Activated CD8-positive, alpha-beta memory T cell treated with anti-CD3 and anti-CD28 coated beads, Interleukin-2, amount 10 ng/mL, durations not matched to agents 7 days and 5 days (primary cell): ENCODE measurements around the gene LOXL4. TPM values are rescaled to one million over a fixed set of nuclear protein-coding genes. Genes with fewer than 3 reads are reported as not detected.

Experiments
- ATAC-seq: fragments of 150-1000 bp; cut with Tn5 transposase; one replicate; pipeline ENCODE4 v1.10.0; 2021; ENCODE audit warnings: moderate library complexity
- CTCF ChIA-PET: fragments of 350-600 bp; sonication (Branson Sonifier 250); formaldehyde crosslinking; loops from one replicate; lab custom pipeline; 2021; ENCODE audit warnings: antibody characterized with exemption; lab: Charles Lee
- DNase-seq: peaks from one replicate; pipeline ENCODE4 v3.0.0-alpha.2; 2020
- H3K27ac Mint-ChIP-seq: one replicate; pipeline ENCODE4 v1.8.0; 2021; ENCODE audit warnings: mild to moderate bottlenecking, mixed read lengths
- H3K27me3 Mint-ChIP-seq: one replicate; pipeline ENCODE4 v1.8.0; 2021; ENCODE audit warnings: mixed read lengths
- H3K36me3 Mint-ChIP-seq: one replicate; pipeline ENCODE4 v1.8.0; 2021; ENCODE audit warnings: mild to moderate bottlenecking, mixed read lengths
- H3K4me1 Mint-ChIP-seq: one replicate; pipeline ENCODE4 v1.8.0; 2021; ENCODE audit warnings: mixed read lengths
- H3K4me3 Mint-ChIP-seq: one replicate; pipeline ENCODE4 v1.8.0; 2021; ENCODE audit warnings: mild to moderate bottlenecking, moderate library complexity, mixed read lengths
- H3K9me3 Mint-ChIP-seq: one replicate; pipeline ENCODE4 v1.8.0; 2022; ENCODE audit warnings: low read depth, mixed read lengths
- total RNA-seq, 2 experiments: library from RNA; stranded (reverse); gene quantifications; one replicate each; pipeline ENCODE4 v1.2.3, GENCODE V29; 2021

Gene LOXL4
- total RNA-seq, 2 experiments from 2014 or later = not detected

DNA sequence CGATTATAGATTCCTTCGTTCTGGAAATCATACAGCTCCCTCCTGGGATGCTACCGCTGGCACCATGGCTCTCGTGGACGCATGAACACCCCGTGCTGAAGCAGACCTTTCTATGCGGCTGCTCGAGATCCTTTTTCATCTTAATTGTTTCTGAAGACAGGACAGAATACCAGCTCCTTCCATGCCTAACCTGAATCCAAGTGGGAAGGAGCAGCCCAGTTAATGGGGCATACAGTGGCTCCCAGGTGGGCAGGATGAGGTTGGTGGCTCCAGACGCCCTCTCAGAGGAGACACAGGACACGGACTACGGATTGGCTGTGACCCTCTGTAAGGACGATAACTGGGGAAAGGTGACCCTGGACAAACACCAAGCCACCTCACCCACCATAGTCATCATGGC is 18.4 kb upstream of the LOXL4 start:
- Mint-ChIP-seq H3K9me3 (no peaks in the 10 kb centered on the region), H3K4me1 (no peaks in the 10 kb centered on the region), H3K27me3 (peaks cover 17% of the 10 kb centered on the region), H3K36me3 (no peaks in the 10 kb centered on the region), H3K27ac (no peak overlapping the region), H3K4me3 (no peak overlapping the region)
- DNase-seq (no peak), ATAC-seq (no peak)
- CTCF ChIA-PET = no interaction called here

DNA sequence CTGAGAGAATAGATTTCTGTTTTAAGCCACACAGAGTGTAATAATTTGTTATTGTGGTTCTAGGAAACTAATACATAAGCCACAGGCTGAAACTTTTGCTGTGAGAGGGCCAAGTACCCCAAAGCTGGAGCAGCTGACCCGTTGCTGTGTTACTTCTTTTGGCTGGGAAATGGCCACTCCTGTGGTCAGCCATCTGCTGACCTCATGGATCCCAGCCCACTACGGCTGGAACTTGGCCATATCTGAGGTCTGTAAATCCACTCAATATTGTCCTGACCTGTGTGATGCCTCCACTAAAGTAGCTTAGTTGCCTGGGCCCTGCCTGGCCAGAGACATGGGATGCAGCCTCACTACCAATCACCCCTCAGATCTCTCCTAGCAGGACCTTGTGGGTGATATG is 17.4 kb upstream of the LOXL4 start:
- ATAC-seq = no peak
- DNase-seq = no peak
- CTCF ChIA-PET = no interaction called here
- Mint-ChIP-seq H3K4me1 (no peaks in the 10 kb centered on the region), H3K27ac (no peak overlapping the region), H3K4me3 (no peak overlapping the region), H3K27me3 (peaks cover 21% of the 10 kb centered on the region), H3K36me3 (no peaks in the 10 kb centered on the region), H3K9me3 (no peaks in the 10 kb centered on the region)

- Mint-ChIP-seq H3K4me3 (no peak overlapping the region), H3K27me3 (peaks cover 32% of the 10 kb centered on the region), H3K4me1 (no peaks in the 10 kb centered on the region), H3K36me3 (no peaks in the 10 kb centered on the region), H3K27ac (no peak overlapping the region), H3K9me3 (no peaks in the 10 kb centered on the region)
- CTCF ChIA-PET = no interaction called here
- DNase-seq (no peak), ATAC-seq (no peak)
These were observed 8.3 kb upstream of the LOXL4 start for GRCh38 chr10:98276311-98276710.

GRCh38 chr10:98274562-98274961 is 6.6 kb upstream of the LOXL4 start:
- H3K4me3 Mint-ChIP-seq = no peak overlapping the region

GRCh38 chr10:98273057-98273850 is 5.3 kb upstream of the LOXL4 start:
- Mint-ChIP-seq H3K9me3 (no peaks in the 10 kb centered on the region), H3K4me1 (no peaks in the 10 kb centered on the region), H3K27ac (no peak overlapping the region), H3K4me3 (no peak overlapping the region), H3K27me3 (peaks cover 31% of the 10 kb centered on the region), H3K36me3 (no peaks in the 10 kb centered on the region)
- ATAC-seq = no peak
- CTCF ChIA-PET = interaction anchor here (0.5 kb wide), 1 partner anchor 36 kb away, joined by 3 read pairs; no protein-coding TSS in a partner anchor
- no peak for DNase-seq

More at GRCh38 chr10:98274562-98274961, 6.6 kb upstream of the LOXL4 start:
- DNase-seq (peak; percentile 18), ATAC-seq (no peak)
- H3K27me3 Mint-ChIP-seq = peaks cover 27% of the 10 kb centered on the region
- H3K27ac Mint-ChIP-seq = no peak overlapping the region
- no peaks in the 10 kb centered on the region for H3K4me1 Mint-ChIP-seq
- no peaks in the 10 kb centered on the region for H3K9me3 Mint-ChIP-seq
- CTCF ChIA-PET = no interaction called here
- H3K36me3 Mint-ChIP-seq = no peaks in the 10 kb centered on the region

DNA sequence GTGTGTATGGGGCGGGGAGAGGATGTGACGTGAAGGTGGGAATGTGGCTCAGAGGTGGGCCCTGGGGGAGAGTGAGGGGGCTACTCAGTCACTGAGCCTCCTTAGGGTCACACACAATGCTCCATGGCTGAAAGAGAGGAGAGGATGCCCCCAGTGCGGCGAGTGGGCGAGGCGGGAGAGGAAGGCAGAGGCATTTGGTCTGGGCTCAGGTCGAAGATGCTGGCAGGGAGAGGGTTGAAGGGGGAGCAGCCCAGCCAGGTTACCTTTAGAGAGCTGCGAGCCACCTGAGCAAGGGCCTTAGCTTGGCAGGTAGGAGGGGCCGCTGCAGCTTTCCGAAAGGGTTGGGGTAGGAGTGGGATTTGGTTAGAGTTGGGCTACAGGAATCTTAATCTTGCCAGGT is 4.7 kb upstream of the LOXL4 start:
- ATAC-seq (no peak), DNase-seq (no peak)
- Mint-ChIP-seq H3K4me3 (no peak overlapping the region), H3K27ac (no peak overlapping the region), H3K36me3 (no peaks in the 10 kb centered on the region), H3K27me3 (peaks cover 31% of the 10 kb centered on the region), H3K9me3 (no peaks in the 10 kb centered on the region), H3K4me1 (no peaks in the 10 kb centered on the region)
- CTCF ChIA-PET = no interaction called here

DNA sequence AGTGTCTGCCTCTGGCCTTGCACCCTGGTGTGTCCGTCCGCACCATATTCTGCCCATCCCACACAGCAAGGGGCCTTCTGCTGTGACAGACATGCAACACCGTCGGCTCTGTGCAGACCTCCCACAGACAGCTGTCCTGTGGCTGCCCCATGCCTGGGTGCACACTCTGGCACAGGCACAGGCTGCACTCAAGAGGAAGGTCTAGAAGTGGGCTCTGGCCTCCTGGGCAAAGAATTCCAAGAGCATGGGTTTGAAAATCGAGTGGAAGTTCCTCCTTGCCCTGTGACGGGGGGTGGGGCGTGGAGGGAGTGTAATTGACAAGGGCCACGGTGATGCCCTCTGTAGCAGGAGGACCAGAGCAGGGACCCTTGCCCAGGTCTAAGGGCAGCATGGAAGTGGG is 4.3 kb upstream of the LOXL4 start:
- Mint-ChIP-seq H3K4me3 (no peak overlapping the region), H3K27me3 (peaks cover 35% of the 10 kb centered on the region), H3K27ac (no peak overlapping the region), H3K9me3 (no peaks in the 10 kb centered on the region), H3K4me1 (no peaks in the 10 kb centered on the region), H3K36me3 (no peaks in the 10 kb centered on the region)
- CTCF ChIA-PET = no interaction called here
- DNase-seq (no peak), ATAC-seq (no peak)

GRCh38 chr10:98270786-98271185 is 2.8 kb upstream of the LOXL4 start:
- Mint-ChIP-seq H3K4me3 (no peak overlapping the region), H3K27ac (no peak overlapping the region), H3K9me3 (no peaks in the 10 kb centered on the region), H3K4me1 (no peaks in the 10 kb centered on the region), H3K36me3 (no peaks in the 10 kb centered on the region), H3K27me3 (peaks cover 43% of the 10 kb centered on the region)
- CTCF ChIA-PET = no interaction called here
- DNase-seq (peak; percentile 38), ATAC-seq (no peak)

DNA sequence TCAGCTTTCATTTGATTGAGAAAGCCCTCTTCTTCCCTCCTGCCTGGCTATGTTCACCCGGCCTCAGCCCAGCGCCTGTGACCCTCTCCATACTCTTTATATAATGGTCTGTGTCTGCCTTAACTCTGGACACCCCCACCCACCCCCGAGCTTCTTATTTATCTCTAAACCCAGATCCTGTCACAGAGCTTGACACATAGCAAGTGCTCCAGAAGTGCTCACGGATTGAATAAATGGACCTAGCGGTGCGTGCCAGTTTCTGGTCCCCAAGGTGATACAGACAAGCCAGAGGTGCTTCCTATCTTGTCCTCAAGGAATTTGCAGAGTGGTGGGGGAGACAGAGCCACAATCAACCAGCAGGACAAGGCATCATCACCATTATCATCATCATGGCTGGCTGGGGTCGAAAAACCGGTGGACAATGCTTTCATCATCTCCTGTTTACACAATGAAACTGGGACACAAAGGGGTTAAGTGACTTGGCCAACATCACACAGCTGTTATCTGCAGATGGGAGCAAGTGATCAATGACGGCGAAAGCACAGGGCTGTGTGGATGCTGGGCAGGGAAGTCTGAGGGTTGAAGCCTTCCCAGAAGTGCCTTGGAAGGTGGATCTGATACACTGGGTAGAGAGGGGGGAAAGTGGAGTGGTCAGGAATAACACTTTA is 2.2 kb upstream of the LOXL4 start:
- DNase-seq (no peak), ATAC-seq (no peak)
- Mint-ChIP-seq H3K27me3 (peaks cover 43% of the 10 kb centered on the region), H3K36me3 (no peaks in the 10 kb centered on the region), H3K27ac (no peak overlapping the region), H3K4me3 (no peak overlapping the region), H3K4me1 (no peaks in the 10 kb centered on the region), H3K9me3 (no peaks in the 10 kb centered on the region)
- CTCF ChIA-PET = no interaction called here

- Mint-ChIP-seq H3K36me3 (no peaks in the 10 kb centered on the region), H3K9me3 (no peaks in the 10 kb centered on the region), H3K27me3 (peaks cover 41% of the 10 kb centered on the region)
These were observed 1.5 kb upstream of the LOXL4 start for GRCh38 chr10:98269435-98269912.

DNA sequence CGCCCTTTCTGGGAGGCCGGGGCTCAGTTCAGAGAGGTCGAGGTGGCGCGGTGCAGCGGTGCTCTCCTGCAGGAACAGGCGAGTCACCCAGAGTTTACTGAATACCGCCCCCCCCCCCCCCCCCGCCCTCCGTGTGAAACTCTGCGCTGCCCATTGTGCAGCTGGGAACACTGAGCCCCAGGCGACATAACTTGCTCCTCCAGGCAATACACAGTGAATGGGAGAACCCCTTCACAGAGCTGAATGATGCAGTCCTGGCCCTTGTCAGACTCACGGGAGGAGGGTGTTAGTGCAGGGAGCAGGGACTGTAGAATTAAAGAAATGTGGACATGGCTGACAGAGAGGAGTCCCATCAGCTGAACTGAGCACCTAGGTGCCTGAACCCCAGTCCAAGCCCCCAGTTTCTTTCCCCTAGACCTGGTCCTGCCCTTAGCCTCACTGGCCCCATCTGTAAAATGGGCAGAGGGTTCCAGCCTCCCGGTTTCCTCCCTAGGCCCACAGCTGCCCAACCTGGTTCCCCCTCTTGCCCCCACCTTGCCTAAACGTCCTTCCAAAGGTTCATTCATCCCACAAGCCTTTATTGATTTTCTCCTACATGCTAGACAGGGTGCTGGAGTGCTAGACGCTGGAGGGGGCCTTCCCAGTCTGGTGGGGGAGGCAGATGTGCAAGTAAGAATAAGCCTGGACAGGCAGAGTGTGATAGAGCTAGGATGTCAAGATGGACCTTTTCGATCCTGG is 869 bp upstream of the LOXL4 start:
- DNase-seq (peak; percentile 38), ATAC-seq (no peak)
- H3K9me3 Mint-ChIP-seq = no peaks in the 10 kb centered on the region
- H3K27ac Mint-ChIP-seq = no peak overlapping the region
- CTCF ChIA-PET = interaction anchor here (0.6 kb wide), 1 partner anchor 511 kb away, joined by 3 read pairs; no protein-coding TSS in a partner anchor
- peaks cover 39% of the 10 kb centered on the region for H3K27me3 Mint-ChIP-seq
- peak overlapping the region; percentile 19 for H3K4me3 Mint-ChIP-seq
- no peaks in the 10 kb centered on the region for H3K4me1 Mint-ChIP-seq
- no peaks in the 10 kb centered on the region for H3K36me3 Mint-ChIP-seq

More at GRCh38 chr10:98269435-98269912, 1.5 kb upstream of the LOXL4 start:
- Mint-ChIP-seq H3K27ac (no peak overlapping the region), H3K4me1 (no peaks in the 10 kb centered on the region), H3K4me3 (no peak overlapping the region)
- ATAC-seq (no peak), DNase-seq (peak; percentile 32)
- CTCF ChIA-PET = no interaction called here

DNA sequence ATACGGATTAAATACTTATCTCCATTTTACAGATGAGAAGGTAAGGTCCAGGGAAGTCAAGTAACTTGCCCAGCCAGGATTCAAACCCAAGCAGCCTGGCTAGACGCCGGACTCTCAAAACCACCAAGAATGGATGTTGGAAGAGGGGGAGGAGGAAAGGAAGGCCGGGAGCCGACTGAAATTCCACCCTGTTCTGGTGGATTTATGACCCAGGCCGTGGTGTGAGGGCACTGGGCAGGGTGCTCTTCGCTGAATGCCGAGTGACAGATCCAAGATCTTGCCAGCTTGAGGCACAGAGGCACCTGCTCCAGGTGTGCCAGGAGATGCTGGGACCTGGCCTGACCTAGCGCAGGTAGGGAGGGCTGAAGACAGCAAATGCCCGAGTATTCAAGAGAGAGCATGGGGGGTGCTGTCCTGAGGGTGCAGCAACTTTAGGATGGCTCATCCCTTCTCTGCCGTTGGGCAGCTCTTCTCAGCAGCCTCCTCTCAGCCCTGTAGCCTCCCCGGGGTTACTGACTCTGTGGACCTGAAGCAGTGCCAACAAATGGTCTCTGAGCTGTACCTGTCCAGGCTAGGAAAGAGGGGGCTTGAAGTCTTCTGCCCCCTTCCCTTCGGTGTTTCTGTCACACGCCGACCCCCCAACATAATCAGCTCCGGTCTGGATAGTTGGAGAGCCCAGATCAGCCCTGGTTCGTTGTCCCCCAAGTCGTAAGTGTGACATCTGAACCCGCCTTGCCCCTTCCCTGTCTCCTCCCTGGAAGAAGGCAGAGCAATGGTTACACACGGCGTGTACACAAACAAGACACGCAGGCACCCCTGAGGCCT is 713 bp downstream of the LOXL4 start:
- no peak for ATAC-seq
- H3K9me3 Mint-ChIP-seq = no peaks in the 10 kb centered on the region

GRCh38 chr10:98266647-98267046 is 1.3 kb downstream of the LOXL4 start:
- no peaks in the 10 kb centered on the region for H3K4me1 Mint-ChIP-seq
- DNase-seq (no peak), ATAC-seq (no peak)
- CTCF ChIA-PET = no interaction called here
- no peak overlapping the region for H3K4me3 Mint-ChIP-seq
- no peaks in the 10 kb centered on the region for H3K36me3 Mint-ChIP-seq
- no peaks in the 10 kb centered on the region for H3K9me3 Mint-ChIP-seq
- no peak overlapping the region for H3K27ac Mint-ChIP-seq
- peaks cover 38% of the 10 kb centered on the region for H3K27me3 Mint-ChIP-seq

More for the DNA sequence above, 713 bp downstream of the LOXL4 start:
- CTCF ChIA-PET = no interaction called here
- Mint-ChIP-seq H3K4me3 (no peak overlapping the region), H3K27me3 (peaks cover 39% of the 10 kb centered on the region), H3K4me1 (no peaks in the 10 kb centered on the region), H3K36me3 (no peaks in the 10 kb centered on the region), H3K27ac (no peak overlapping the region)
- no peak for DNase-seq
